Naive thymus-derived CD8-positive, alpha-beta T cell (primary cell): Measurements from ENCODE around the gene LRMDA. TPM values are rescaled to one million over a fixed set of nuclear protein-coding genes. Genes with fewer than 3 reads are reported as not detected.

Source experiments
- ATAC-seq, 2 donors: fragments of 150-1000 bp; cut with Tn5 transposase in 1 of 2; sonication (Bioruptor Pico), chemical (Tn5 transposase) in 1 of 2; 1 replicate in 1 of 2; 2 replicates in 1 of 2; pipeline ENCODE4 v1.10.0; 2021; ENCODE audit warnings: mild to moderate bottlenecking in 2 of 2, moderate library complexity in 2 of 2
- POLR2A ChIA-PET: fragments of 350-600 bp; sonication (Branson Sonifier 250); formaldehyde crosslinking; loops from one replicate; lab custom pipeline; 2021; ENCODE audit warnings: antibody characterized with exemption; lab: Charles Lee
- DNase-seq, 10 donors: peaks; one replicate each; pipeline versions ENCODE4 v3.0.0 to v3.0.0-alpha.2; 2020 to 2022
- H3K27ac Mint-ChIP-seq, 10 donors: one replicate each; pipeline ENCODE4 v1.8.0; 2020 to 2022; ENCODE audit warnings: mild to moderate bottlenecking in 10 of 10, mixed read lengths in 10 of 10, moderate library complexity in 4 of 10, inconsistent platforms in 1 of 10
- H3K27me3 Mint-ChIP-seq, 5 donors: one replicate each; pipeline ENCODE4 v1.8.0; 2021 to 2022; ENCODE audit warnings: mixed read lengths in 5 of 5
- H3K36me3 Mint-ChIP-seq, 3 donors: one replicate each; pipeline ENCODE4 v1.8.0; 2020 to 2022; ENCODE audit warnings: mixed read lengths in 3 of 3, mild to moderate bottlenecking in 2 of 3, inconsistent platforms in 1 of 3
- H3K4me1 Mint-ChIP-seq, 4 donors: one replicate each; pipeline ENCODE4 v1.8.0; 2021 to 2022; ENCODE audit warnings: mixed read lengths in 4 of 4
- H3K4me3 Mint-ChIP-seq, 10 donors: one replicate each; pipeline ENCODE4 v1.8.0; 2020 to 2022; ENCODE audit warnings: mild to moderate bottlenecking in 10 of 10, mixed read lengths in 10 of 10, moderate library complexity in 6 of 10, inconsistent platforms in 1 of 10
- H3K9me3 Mint-ChIP-seq, 9 donors: one replicate each; pipeline ENCODE4 v1.8.0; 2020 to 2022; ENCODE audit warnings: mixed read lengths in 9 of 9, mild to moderate bottlenecking in 3 of 9, inconsistent platforms in 1 of 9, moderate library complexity in 1 of 9
- polyA plus RNA-seq, 3 donors: library from polyadenylated mRNA; unstranded; fragments of 300-500 nt; fragmentation: Illumina TruSeq; gene quantifications; one replicate each; pipeline ENCODE4 v1.2.3, GENCODE V29; 2021
- total RNA-seq, 8 experiments: library from RNA in 2 of 8; stranded (reverse) in 2 of 8; gene quantifications; one replicate each; pipeline ENCODE4 v1.2.3 and lab custom pipeline; 2021 to 2026

LRMDA gene
- total and polyA plus RNA-seq, 5 experiments from 2014 or later: not detected

GRCh38 chr10:75403939-75404814 lies 27.2 kb upstream of the LRMDA start:
- H3K27me3 Mint-ChIP-seq: peaks cover 22 to 72% (median 51%) of the 10 kb centered on the region in 5 donors
- ATAC-seq (no peak), DNase-seq (no peak)
- peak overlapping the region in 9 of 10 donors; percentile 40 to 82 (median 64) for H3K4me3 Mint-ChIP-seq
- peaks cover 0 to 8% (median 0%) of the 10 kb centered on the region in 9 donors for H3K9me3 Mint-ChIP-seq
- H3K36me3 Mint-ChIP-seq: peaks cover 1 to 7% (median 4%) of the 10 kb centered on the region in 3 donors
- POLR2A ChIA-PET: no interaction called here
- peaks cover 13 to 49% (median 44%) of the 10 kb centered on the region in 4 donors for H3K4me1 Mint-ChIP-seq
- H3K27ac Mint-ChIP-seq: peak overlapping the region in 1 of 10 donors; percentile 22

GRCh38 chr10:75404815-75405597 lies 26.4 kb upstream of the LRMDA start:
- no peak overlapping the region for H3K27ac Mint-ChIP-seq
- H3K9me3 Mint-ChIP-seq: peaks cover 0 to 11% (median 0%) of the 10 kb centered on the region in 9 donors
- H3K4me1 Mint-ChIP-seq: peaks cover 15 to 54% (median 46%) of the 10 kb centered on the region in 4 donors
- peaks cover 25 to 78% (median 54%) of the 10 kb centered on the region in 5 donors for H3K27me3 Mint-ChIP-seq
- peak overlapping the region in 3 of 10 donors; percentile 29 to 65 (median 52) for H3K4me3 Mint-ChIP-seq
- POLR2A ChIA-PET: no interaction called here
- DNase-seq (no peak), ATAC-seq (no peak)
- peaks cover 1 to 7% (median 4%) of the 10 kb centered on the region in 3 donors for H3K36me3 Mint-ChIP-seq

GRCh38 chr10:75405598-75406461 lies 25.6 kb upstream of the LRMDA start:
- POLR2A ChIA-PET: no interaction called here
- H3K27ac Mint-ChIP-seq: peak overlapping the region in 1 of 10 donors; percentile 64

GRCh38 chr10:75406462-75407223 lies 24.8 kb upstream of the LRMDA start:
- no peak for DNase-seq
- Mint-ChIP-seq H3K4me3 (peak overlapping the region in 8 of 10 donors; percentile 2 to 82 (median 66)), H3K36me3 (peaks cover 1 to 7% (median 4%) of the 10 kb centered on the region in 3 donors), H3K9me3 (peaks cover 0 to 13% (median 0%) of the 10 kb centered on the region in 9 donors), H3K4me1 (peaks cover 12 to 46% (median 36%) of the 10 kb centered on the region in 4 donors), H3K27me3 (peaks cover 36 to 81% (median 62%) of the 10 kb centered on the region in 5 donors), H3K27ac (no peak overlapping the region)
- POLR2A ChIA-PET: no interaction called here
- ATAC-seq: no peak

More at GRCh38 chr10:75405598-75406461, 25.6 kb upstream of the LRMDA start:
- Mint-ChIP-seq H3K4me1 (peaks cover 12 to 48% (median 39%) of the 10 kb centered on the region in 4 donors), H3K9me3 (peaks cover 0 to 13% (median 0%) of the 10 kb centered on the region in 9 donors), H3K4me3 (peak overlapping the region in 4 of 10 donors; percentile 29 to 82 (median 53)), H3K36me3 (peaks cover 1 to 7% (median 4%) of the 10 kb centered on the region in 3 donors), H3K27me3 (peaks cover 31 to 78% (median 54%) of the 10 kb centered on the region in 5 donors)
- DNase-seq (no peak), ATAC-seq (no peak)

GRCh38 chr10:75407224-75407712 lies 24.2 kb upstream of the LRMDA start:
- Mint-ChIP-seq H3K4me3 (peak overlapping the region; percentile 12 to 82 (median 72)), H3K4me1 (peaks cover 12 to 40% (median 33%) of the 10 kb centered on the region in 4 donors), H3K27me3 (peaks cover 38 to 75% (median 59%) of the 10 kb centered on the region in 5 donors), H3K9me3 (peaks cover 0 to 13% (median 0%) of the 10 kb centered on the region in 9 donors), H3K36me3 (peaks cover 1 to 7% (median 4%) of the 10 kb centered on the region in 3 donors), H3K27ac (no peak overlapping the region)
- ATAC-seq (no peak), DNase-seq (no peak)
- POLR2A ChIA-PET: no interaction called here

GRCh38 chr10:75407713-75408508 lies 23.5 kb upstream of the LRMDA start:
- Mint-ChIP-seq H3K27me3 (peaks cover 40 to 74% (median 62%) of the 10 kb centered on the region in 5 donors), H3K4me3 (peak overlapping the region; percentile 66 to 82 (median 76)), H3K27ac (no peak overlapping the region), H3K9me3 (peaks cover 0 to 13% (median 0%) of the 10 kb centered on the region in 9 donors), H3K36me3 (peaks cover 1 to 5% (median 4%) of the 10 kb centered on the region in 3 donors), H3K4me1 (peaks cover 10 to 34% (median 27%) of the 10 kb centered on the region in 4 donors)
- no peak for DNase-seq
- ATAC-seq: no peak
- POLR2A ChIA-PET: no interaction called here

GRCh38 chr10:75408509-75408875 lies 22.9 kb upstream of the LRMDA start:
- H3K9me3 Mint-ChIP-seq: peaks cover 0 to 13% (median 0%) of the 10 kb centered on the region in 9 donors
- ATAC-seq (no peak), DNase-seq (no peak)
- H3K4me1 Mint-ChIP-seq: peaks cover 10 to 29% (median 21%) of the 10 kb centered on the region in 4 donors
- H3K4me3 Mint-ChIP-seq: peak overlapping the region; percentile 67 to 94 (median 76)
- peaks cover 35 to 73% (median 58%) of the 10 kb centered on the region in 5 donors for H3K27me3 Mint-ChIP-seq
- POLR2A ChIA-PET: no interaction called here
- peaks cover 0 to 5% (median 4%) of the 10 kb centered on the region in 3 donors for H3K36me3 Mint-ChIP-seq
- H3K27ac Mint-ChIP-seq: no peak overlapping the region

GRCh38 chr10:75408911-75409885 lies 22.2 kb upstream of the LRMDA start:
- Mint-ChIP-seq H3K4me3 (peak overlapping the region; percentile 73 to 94 (median 82)), H3K27ac (peak overlapping the region in 1 of 10 donors; percentile 27), H3K4me1 (peaks cover 7 to 25% (median 16%) of the 10 kb centered on the region in 4 donors), H3K9me3 (peaks cover 0 to 9% (median 0%) of the 10 kb centered on the region in 9 donors), H3K36me3 (peaks cover 0 to 4% (median 2%) of the 10 kb centered on the region in 3 donors), H3K27me3 (peaks cover 37 to 66% (median 56%) of the 10 kb centered on the region in 5 donors)
- ATAC-seq: peak; percentile 74 to 82
- POLR2A ChIA-PET: interaction anchor here (1.0 kb wide), 1 partner anchor 18 kb away, joined by 3 read pairs; no protein-coding TSS in a partner anchor
- DNase-seq: peak in 5 of 10 donors; percentile 23 to 71 (median 41)
